K562 (cell line): ENCODE measurements around the gene HLA-DOA. TPM values are rescaled to one million over a fixed set of nuclear protein-coding genes. Genes with fewer than 3 reads are reported as not detected.

ENCODE experiments used
- CXXC5 ChIP-seq: fragments of 250-450 bp; sonication (Bioruptor Pico); IDR thresholded peaks from 2 replicates; pipeline ENCODE4 v1.8.0; 2022; ENCODE audit warnings: inconsistent platforms, mild to moderate bottlenecking, moderate library complexity
- MGA ChIP-seq: fragments of 450-650 bp; IDR thresholded peaks from 2 replicates; pipeline ENCODE4 v1.6.1; 2016; ENCODE audit warnings: mild to moderate bottlenecking, moderate library complexity
- ZBTB40 ChIP-seq, 2 experiments: fragments of 450-650 bp in 1 of 2; sonication (generic) in 1 of 2; formaldehyde crosslinking in 1 of 2; IDR thresholded peaks; 2 replicates each; pipeline versions ENCODE4 v1.7.1 to v1.9.0; 2016 to 2022; ENCODE audit warnings: inconsistent platforms in 1 of 2, mild to moderate bottlenecking in 1 of 2, missing genetic modification reagents in 1 of 2
- polyA plus RNA-seq, 8 experiments: library from polyadenylated mRNA; depleted of rRNA in 4 of 8; stranded (reverse) in 5 of 8; unstranded in 3 of 8; fragments of >200 nt; fragmentation: Nextera tagmentation in 2 of 8; fragmentation: Illumina TruSeq in 1 of 8; extraction: Ambion mirVana in 2 of 8; extraction: Trizol in 1 of 8; gene quantifications; 2 replicates each; pipeline versions ENCODE4 v1.2.1 to v1.2.3, GENCODE V29; 2011 to 2014; ENCODE audit warnings: inconsistent platforms in 1 of 8, missing spikeins in 1 of 8
- total RNA-seq, 7 experiments: library from RNA; depleted of rRNA in 6 of 7; stranded (reverse); fragments of >200 nt in 6 of 7; fragmentation: Illumina TruSeq in 2 of 7; extraction: Trizol in 2 of 7; gene quantifications; 2 replicates each; pipeline versions ENCODE4 v1.2.1 to v1.2.3, GENCODE V29; 2011 to 2021; ENCODE audit warnings: low replicate concordance in 1 of 7

The HLA-DOA gene
- total and polyA plus RNA-seq, 9 of the 15 experiments (the other 6 are each of a cell fraction or from before 2014, with no cell fraction given), result 0.07 TPM; not detected in 8

GRCh38 chr6:32968093-32968866 lies 41.1 kb downstream of the HLA-DOA start, which contains the start of gene BRD2 (continued):
- no peak for TF ChIP-seq MGA
- TF ChIP-seq ZBTB40 (IDR thresholded peaks at IDR 0.05), result peak; percentile 63; the same call in 1 of the 2 replicates
- TF ChIP-seq ZBTB40 (CRISPR knock-in tag; IDR thresholded peaks at IDR 0.05), result no peak
- peak; percentile 94 for TF ChIP-seq CXXC5 (CRISPR knock-in tag)
